GM23338 (cell line): Measurements from ENCODE around the gene ADSL.

Experiments used
- EZH2 ChIP-seq: fragments of 200-600 bp; sonication (generic); IDR thresholded peaks from one replicate; pipeline ENCODE4 v1.8.0; 2017; ENCODE audit warnings: antibody characterized with exemption, mild to moderate bottlenecking, low read depth; ENCODE audit not compliant: unreplicated experiment
- EZH2phosphoT487 ChIP-seq: fragments of 200-600 bp; sonication (generic); IDR thresholded peaks from one replicate; pipeline ENCODE4 v1.8.1; 2018; ENCODE audit warnings: antibody characterized with exemption; ENCODE audit not compliant: unreplicated experiment
- JUNB ChIP-seq: IDR thresholded peaks from one replicate; pipeline ENCODE4 v1.6.1; 2016; ENCODE audit warnings: antibody characterized with exemption; ENCODE audit not compliant: unreplicated experiment
- NANOG ChIP-seq: IDR thresholded peaks from 2 replicates; pipeline ENCODE4 v1.6.1; 2016; ENCODE audit warnings: antibody characterized with exemption, borderline replicate concordance
- POLR2AphosphoS5 ChIP-seq: IDR thresholded peaks from 2 replicates; pipeline ENCODE4 v1.6.1; 2016; ENCODE audit warnings: antibody characterized with exemption, low read depth
- REST ChIP-seq: IDR thresholded peaks from one replicate; pipeline ENCODE4 v1.6.1; 2018; ENCODE audit warnings: antibody characterized with exemption; ENCODE audit not compliant: unreplicated experiment
- TF ChIP-seq, protein P1 (sequence below), 2 experiments: fragments of 200-600 bp in 1 of 2; sonication (generic) in 1 of 2; conservative IDR thresholded peaks; 2 replicates each; pipeline versions ENCODE4 v1.5.1 to v1.6.1; 2016 to 2017; ENCODE audit warnings: antibody characterized with exemption in 2 of 2, low read depth in 2 of 2, mild to moderate bottlenecking in 2 of 2, moderate library complexity in 1 of 2

DNA sequence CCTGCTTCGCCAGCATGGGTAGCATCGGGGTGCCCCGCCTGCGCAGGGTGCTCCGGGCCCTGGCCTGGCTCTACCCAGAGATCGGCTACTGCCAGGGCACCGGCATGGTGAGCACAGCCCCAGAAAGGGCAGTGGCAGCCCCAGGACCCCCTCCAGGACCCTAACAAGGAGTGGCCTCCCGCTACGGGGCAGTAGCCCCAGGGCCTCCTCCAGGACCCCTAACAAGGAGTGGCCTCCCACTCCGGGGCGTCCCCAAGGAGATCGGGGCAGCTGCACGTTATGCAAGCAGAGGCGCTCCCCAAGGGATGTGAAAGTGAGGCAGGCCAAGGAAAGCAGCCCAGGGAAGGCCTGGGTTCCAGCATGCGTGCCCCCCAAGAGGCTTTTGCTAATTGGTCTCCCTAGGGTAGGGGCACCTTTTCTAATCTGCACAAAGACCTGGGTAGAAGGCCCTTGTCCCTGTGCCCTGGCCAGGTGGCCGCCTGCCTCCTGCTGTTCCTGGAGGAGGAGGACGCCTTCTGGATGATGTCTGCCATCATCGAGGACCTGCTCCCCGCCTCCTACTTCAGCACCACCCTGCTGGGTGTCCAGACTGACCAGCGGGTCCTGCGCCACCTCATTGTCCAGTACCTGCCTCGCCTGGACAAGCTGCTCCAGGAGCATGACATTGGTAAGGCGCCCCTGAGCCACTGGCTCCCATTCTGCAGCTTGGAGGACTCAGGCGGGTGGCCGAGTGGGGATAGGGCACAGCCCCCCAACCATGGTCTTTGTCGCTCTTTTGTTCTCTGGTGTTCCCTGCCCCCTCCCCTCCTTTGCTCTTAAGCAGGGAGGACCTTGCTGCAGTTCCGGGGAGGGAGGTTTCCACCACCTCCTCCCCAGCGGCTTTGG is 59.1 kb downstream of the ADSL start:
- TF ChIP-seq, protein P1, sequence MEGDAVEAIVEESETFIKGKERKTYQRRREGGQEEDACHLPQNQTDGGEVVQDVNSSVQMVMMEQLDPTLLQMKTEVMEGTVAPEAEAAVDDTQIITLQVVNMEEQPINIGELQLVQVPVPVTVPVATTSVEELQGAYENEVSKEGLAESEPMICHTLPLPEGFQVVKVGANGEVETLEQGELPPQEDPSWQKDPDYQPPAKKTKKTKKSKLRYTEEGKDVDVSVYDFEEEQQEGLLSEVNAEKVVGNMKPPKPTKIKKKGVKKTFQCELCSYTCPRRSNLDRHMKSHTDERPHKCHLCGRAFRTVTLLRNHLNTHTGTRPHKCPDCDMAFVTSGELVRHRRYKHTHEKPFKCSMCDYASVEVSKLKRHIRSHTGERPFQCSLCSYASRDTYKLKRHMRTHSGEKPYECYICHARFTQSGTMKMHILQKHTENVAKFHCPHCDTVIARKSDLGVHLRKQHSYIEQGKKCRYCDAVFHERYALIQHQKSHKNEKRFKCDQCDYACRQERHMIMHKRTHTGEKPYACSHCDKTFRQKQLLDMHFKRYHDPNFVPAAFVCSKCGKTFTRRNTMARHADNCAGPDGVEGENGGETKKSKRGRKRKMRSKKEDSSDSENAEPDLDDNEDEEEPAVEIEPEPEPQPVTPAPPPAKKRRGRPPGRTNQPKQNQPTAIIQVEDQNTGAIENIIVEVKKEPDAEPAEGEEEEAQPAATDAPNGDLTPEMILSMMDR (conservative IDR thresholded peaks at IDR 0.05; ENCODE audit: low read depth in 2 of 2): no peak
- no peak for TF ChIP-seq REST
- TF ChIP-seq JUNB: no peak
- TF ChIP-seq NANOG: no peak
- TF ChIP-seq POLR2AphosphoS5: no peak
- TF ChIP-seq EZH2: no peak
- TF ChIP-seq EZH2phosphoT487: no peak
